ENCODE results near the gene SLC29A3.

The SLC29A3 gene

DNA sequence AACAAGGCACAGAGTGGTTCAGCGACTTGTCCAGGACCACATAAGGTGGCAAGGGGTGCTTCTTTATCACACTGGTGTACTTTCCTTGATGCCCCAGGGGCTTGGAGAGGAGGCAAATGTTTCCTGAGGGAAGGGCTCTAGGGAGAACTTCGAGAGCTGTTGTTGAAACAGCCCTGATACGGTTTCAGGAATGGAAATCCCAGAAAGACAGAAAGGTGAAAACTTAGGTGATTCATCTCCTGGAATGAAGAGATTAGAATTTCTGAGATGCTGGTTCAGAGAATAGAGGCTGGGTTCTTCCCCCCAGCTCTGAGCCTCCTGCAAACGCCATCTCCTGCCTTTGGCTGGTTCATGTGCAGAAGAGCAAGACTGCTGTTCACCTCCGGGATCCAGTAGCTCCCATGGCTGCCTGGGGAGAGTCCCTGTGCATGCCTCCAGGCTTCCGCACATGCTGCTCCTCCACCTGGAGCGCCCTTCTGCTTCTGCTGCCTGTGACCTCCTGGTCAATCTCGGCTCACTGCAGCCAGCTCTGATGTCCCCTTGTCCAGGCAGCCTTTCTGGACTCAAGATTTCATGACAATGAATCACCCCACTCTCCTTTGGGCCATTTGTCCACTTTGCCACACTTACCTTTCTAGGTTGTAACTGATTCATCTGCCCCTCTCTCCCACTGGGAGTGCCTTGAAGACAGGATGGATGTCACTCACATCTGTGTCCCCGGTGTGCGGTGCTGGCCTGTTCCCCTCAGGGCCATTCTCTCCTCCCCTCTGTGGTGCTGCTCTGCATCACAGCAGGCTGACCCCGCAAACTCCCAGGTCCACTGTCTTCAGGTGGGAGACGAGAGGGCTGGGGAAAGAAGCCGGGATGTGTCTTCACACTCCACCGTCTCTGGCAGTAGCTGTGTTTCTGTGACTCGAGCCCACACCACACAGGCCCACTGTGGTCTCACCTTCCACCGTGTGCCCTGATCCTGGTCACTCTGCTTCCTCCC lies 74.0 kb downstream of the SLC29A3 start:
- peak; percentile 51 for DNase-seq (ENCODE audit: low spot score)

DNA sequence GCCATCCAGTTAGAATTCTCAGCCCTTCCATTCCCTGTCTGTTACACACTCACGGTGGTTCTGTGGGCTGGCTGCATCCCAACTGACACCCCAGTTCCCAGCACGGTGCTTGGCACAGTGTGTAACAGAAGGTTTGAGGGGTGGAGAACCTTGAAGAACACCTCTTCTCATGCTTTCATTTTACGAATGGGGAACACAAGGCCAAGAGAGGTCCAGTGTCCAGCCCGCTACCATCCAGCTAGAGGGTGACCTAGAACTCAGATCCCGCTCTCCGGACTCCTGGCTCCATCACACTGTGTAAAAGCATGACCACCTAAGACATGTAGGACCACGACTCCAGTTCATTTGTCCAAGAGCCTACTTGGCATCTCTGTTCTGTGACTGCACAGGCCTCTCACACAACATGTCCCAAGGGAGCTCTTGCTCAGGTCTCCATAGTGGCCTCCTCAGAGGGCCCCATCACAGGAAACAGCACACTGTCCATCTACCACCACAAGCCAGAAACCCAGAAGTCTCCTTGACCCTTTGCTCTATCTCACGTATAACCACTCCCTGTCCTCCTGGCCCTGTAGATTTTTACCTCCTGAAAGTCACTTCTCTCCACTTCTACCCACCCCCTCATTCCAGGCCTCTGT lies 74.9 kb downstream of the SLC29A3 start:
- peak; percentile 45 for DNase-seq (ENCODE audit: low spot score)

DNA sequence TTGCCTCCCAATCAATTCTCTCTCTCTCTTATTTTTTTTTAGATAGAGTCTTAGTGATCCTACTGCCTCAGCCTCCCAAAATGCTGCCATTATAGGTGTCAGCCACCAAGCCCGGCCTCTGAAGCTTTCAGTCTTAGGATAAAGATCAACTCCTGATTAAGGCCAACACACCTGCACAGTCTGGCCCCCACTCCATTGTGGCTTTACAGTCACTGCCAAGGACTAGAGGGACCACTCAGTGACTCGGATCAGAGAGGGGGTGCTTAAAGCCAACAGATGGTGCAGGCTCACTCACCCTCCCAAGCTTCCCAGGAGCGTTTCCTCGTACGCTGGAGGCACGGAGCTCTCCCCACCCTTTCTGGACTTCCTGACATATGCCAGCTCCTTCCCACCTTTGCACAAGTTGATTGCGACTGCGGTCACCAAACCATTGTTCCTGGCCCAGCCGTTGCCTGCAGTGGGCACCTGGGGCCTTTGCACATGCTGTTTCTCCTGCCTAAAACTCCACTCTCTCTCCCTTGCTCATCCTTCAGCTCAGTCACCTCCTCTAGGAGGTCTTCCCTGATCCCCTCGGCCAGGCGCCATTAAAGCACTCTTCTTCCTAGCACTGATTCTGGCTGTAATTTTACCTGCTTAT lies 76.0 kb downstream of the SLC29A3 start:
- peak; percentile 23 for DNase-seq (ENCODE audit: low spot score)

DNA sequence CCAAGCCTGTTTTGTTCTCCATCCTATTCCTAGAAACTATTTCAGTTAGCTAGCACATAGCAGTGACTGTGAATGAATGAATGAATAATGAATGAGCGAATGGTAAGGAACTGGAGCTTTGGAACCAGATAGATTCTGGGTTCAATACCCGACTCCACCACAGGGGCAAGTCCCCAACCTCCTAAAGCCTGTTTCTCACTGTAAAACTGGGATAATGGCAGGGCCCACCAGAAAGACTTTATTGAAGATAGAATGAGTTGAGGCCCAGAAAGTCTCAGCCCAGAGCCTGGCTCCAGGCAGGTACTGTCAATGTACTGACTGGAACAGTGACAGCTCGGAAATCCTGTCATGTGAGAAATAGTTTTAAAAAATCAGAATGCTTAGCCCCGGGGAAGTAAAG lies 76.6 kb downstream of the SLC29A3 start:
- peak; percentile 18 for DNase-seq (ENCODE audit: low spot score)

DNA sequence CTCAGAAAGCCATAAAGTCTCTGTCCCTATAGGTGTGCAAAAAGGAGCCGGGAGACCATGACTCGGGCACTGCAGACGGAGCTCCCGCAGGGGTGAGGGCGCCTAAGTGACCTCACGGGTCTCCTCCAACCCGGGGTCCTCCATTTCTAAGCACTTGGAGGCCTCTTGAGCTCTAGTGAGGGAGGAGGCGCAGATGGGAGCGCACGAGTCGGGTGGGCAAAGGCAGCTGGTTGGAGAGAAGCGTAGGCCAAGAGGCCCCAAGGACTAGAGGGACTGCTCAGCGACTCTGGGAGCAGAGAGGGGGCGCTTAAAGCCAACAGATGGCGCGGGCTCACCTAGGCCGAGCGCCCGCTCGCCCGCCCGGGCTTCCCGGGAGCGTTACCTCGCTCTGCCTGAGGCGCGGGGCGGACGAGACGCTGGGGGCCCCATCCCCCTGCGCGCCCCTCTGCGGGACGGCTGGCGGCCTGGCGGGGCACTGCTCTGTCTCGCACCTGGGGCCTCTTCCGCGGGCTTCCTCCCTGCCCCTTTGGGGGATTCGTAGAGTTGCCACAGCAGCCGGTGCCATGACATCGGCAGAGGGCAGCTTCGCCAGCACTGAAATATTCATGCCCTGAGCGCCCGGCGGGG lies 77.1 kb downstream of the SLC29A3 start:
- DNase-seq (ENCODE audit: low spot score) = peak; percentile 72

DNA sequence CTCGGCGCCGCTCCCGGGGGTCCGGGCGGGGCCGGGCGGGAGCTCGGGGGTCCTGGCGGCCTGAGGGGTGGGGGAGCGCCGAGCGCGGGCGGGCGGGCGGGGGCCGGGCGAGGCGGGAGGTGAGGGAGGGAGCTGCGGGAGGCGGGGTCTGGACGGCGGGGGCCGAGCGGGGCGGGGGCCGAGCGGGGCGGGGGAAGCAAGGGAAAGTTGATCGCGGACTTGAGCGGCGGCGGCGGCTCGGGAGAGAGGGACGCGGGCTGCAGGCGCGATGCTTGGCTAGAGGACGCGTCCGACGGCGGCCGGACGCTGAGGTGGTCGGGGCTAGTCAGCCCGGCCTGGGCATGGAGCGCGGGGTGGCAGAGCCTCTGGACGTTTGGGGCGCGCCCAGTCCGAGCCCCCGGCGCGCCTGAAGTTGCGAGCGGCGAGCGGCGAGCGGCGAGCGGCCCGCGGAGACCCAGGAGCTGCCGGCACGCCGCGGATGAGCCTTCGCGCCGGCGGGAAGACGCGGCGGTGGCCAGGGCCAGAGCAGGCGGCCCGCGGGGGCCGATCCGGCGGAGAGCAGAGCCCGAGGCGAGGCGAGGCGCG lies 77.7 kb downstream of the SLC29A3 start, which contains the start of gene CDH23:
CDH23 (plus strand) TSS at position 210 of the 585 bp plus-strand sequence. CDS start 42,912 bp downstream, outside the sequence.
- DNase-seq (ENCODE audit: low spot score) = peak; percentile 81

DNA sequence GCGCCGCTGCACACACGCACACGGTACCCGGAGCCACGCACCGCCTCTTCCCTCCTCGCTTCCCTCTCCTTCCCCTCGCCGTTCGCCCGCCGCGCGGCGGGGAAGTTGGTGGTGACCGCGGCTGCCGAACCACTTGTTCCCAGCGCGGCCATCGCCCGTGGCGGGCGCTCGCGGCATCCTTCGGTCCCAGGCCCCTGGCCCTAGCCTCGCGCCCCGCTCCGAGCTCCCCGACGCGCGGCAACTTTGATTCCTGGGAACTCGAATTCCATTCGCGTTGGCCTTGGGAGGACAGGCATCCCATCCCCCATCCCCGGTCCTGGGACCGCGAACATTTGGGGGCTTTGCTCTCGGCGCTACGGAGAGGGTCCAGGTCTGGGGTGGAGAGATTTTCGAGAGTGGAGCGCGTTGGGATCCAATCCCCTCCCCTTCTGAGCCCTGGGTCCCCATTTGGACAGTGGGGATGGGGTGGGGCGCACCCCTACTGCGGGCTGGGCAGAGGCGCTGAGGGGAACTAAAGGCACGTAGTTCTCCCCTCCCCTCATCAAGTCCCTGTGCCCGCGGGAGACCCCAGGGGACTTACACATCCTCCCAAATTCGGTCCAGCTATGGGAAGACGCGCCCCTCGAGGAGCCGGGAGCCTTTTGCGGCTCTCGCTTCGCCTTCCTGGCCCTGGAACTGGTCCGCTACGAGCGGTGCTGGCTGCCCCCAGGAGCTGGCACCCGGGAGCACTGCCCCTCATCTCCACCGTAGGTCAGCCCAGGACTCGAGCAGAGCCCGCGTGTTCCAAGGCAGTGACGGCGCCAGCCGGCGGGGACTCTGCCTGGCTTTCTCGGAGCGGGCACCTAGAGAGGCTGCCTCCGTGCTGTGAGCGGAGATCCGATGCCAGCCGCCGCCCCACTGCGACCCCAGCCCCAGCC lies 78.5 kb downstream of the SLC29A3 start:
- peak; percentile 67 for DNase-seq (ENCODE audit: low spot score)

DNA sequence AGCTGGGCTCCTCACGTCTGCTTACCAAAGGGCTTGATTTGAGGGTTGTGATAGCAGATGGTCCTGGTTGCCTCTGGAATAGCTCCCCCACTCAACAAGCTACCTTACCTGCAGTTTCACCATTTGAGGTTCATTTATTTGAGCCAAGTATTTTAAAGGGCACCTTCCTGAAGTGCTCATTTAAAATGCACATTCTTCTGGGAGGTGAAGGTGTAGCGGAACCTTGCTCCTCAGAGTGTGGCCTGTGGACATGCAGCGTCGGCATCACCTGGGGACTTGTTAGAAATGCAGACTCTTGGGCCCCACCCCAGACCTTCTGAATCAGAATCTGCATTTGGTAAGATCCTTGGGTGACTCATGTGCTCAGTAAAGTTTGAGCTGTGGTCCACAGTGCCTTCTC lies 79.9 kb downstream of the SLC29A3 start:
- peak; percentile 20 for DNase-seq (ENCODE audit: low spot score)

DNA sequence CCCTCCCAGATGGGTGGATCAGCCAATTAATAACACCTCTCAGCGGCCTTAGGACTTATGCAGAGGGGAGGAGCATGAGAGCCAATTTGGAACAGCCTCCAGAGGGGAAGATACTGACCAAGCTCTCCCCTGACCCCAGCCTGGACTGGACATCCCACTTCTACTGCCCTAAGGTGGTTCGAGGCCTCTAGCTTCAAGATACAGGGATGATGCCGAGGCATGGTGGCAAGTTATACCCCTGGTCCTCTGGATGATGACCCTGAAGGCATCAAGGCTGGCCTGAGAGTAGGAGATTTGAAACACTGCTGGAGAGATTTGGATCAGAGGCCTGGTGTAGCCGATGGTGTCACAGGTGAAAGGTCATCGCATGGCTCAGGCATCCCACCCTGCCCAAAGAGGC lies 80.9 kb downstream of the SLC29A3 start:
- DNase-seq (ENCODE audit: low spot score) = peak; percentile 36

DNA sequence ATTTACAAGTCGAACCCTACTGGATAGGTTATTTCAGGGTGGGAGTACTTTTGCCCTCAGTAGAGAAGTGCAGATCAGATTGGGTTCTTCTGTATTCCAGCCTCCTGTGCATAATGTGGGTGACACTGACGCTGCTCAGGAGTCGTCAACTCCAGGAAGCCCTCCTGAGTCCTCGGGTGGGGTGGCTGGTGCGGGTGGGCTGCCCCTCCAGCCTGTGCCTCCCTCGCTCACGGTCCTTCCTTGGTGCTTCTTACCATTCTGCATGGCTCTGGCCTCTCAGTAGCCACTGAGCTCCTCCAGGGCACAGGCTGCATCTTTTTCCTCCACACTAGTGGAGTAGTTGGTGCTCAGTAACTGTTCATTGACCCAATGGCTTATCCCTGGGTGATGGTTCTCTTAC lies 82.0 kb downstream of the SLC29A3 start:
- DNase-seq (ENCODE audit: low spot score) = no peak

DNA sequence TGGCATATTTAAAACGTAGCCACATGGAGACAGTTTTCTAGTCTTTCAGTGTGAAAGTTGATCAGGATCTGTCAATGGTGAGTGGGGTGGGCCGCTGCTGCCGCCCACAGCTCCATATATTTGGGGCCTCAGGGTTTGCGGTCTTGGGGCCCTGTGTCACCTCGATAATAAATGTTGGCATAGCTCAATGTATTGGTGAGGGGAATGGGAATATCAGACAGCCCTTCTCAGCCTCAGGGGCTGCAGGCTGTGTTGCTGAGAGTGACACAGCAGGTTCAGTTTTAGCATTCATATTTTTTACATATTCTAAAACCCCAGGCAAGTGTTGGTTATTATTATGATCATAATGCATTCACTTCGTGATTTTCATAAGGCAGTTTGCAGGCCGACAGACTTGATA lies 82.9 kb downstream of the SLC29A3 start:
- DNase-seq (ENCODE audit: low spot score) = peak; percentile 22

DNA sequence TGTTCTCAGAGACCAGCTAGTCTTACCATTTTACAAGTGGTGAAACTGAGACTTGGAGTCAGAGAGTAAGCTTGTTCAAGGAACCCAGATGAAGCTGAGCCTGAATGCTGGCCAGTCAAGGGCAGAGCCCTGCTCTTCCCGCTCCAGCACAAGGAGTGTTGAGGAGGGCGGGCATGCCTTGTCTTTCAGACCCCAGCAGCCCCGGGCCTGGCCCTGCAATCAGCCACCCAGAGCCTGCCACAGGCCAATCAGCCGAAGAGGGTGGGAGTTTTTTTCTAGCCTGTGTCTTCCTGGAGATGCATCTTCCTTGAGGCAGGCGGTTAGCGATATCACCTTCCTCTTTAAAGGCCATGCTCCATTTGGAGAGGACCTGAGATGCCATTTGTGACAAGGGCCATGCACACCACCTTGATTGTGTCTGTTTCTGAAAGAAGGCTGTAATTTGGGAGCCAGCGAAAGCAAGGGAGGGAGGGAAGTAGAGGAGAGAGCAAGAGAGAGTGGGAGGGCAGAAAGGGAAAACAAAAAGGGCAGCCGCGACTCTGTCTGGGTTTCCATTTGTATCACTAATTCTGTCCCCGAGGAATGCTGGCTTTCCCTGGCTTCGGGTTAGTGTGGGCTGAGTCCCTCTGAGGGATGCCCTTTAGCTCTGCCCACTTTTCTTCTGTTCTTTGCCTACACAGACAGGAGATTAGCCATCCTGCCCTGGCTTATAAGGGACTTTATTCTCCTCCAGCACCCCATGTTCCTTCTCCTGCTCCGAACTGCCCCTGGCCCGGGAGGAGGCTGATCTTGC lies 85.6 kb downstream of the SLC29A3 start:
- DNase-seq (ENCODE audit: low spot score) = no peak

DNA sequence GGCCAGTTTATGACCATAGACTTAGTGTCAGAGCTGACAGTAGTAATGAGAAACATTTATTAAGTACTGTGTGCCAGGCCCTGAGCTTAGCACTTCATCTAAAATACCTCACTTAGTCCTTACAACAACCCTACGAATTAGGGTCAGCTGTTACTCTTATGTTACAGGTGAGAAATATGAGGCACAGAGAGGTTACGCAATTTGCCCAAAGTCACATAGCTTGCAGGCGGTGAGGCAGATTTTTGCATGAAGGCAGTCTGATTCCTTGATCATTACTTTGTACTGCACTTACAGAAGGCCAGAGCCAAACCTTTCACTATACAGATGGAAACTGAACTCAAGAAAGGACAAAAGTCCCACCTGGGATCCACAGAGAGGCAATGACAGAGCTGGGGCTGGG lies 87.8 kb downstream of the SLC29A3 start:
- no peak for DNase-seq (ENCODE audit: low spot score)

DNA sequence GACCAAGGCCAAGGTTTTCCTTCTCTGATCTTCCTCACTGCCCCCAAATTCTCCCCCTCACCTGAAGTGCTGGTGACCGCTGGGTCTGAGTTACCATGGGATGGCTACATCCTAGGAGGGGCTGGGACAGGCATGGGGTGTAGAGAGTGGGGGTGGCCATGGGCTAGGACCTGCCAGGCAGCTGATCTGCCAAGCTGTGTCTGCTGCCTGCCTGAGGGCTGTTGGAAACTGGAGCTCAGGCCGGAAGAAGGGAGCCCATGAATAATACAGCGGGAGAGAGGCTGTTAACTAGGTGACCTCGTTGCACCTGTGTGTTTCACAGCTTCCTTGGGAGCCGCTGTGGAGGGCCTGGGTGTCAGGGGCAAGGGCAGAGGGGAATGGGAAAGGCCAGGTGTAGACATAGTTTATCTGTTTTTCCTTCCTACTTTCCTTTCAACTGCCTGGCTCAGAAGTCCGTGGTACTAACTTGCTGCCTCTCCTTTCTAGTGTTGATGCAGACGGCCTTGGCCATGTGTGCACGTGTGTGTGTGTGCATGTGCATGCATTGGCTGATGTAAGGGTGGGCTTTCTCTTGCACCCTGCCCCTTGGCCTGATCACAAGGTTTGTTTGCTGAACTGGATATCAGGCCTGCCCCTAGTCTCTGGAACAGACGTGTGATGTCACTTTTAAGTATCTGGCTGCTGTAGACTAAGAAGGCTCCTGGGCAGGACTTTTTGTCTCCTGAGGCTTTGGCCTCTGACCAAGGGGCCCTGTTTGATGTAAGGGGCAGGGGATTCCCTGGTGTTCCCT lies 89.6 kb downstream of the SLC29A3 start:
- DNase-seq (ENCODE audit: low spot score) = peak; percentile 44

DNA sequence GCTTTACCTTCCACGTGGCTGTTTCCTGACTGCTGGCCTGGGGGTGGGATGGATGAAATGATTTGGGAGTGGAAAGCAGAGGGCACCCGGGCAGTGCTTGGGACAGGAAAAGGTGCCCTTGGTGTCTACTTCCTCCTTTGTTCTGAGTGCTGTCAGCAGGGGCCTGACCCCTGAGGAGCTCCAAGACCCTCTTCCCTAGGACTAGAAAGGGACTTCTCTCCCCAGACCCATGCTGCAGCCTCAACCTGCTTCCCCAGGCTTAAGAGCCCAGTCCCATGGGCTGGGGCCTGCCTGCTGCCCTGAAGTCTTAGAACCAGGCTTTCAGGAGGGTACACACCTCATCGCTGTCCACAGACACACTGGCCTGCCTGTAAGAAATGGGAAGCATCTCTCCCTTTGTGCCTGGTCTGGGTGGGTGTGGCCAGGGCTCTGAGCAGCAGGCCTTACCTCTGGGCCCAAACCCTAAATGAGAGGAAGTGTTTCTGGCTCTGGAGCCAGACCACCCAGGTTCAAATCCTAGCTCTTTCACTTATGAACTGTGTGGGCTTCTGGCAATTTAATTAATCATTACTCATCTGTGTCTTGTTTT lies 90.6 kb downstream of the SLC29A3 start:
- peak; percentile 30 for DNase-seq (ENCODE audit: low spot score)

Data from left forelimb (tissue), 1 donor.